Kidney (tissue), 14 donors: ENCODE measurements around the gene TNRC6A. TPM values are rescaled to one million over a fixed set of nuclear protein-coding genes. Genes with fewer than 3 reads are reported as not detected.

Source experiments
- DNase-seq, 5 donors: peaks; one replicate each; pipeline ENCODE4 v3.0.0-alpha.2; 2013 to 2020
- FAIRE-seq: peaks from 2 replicates; lab custom pipeline; 2012; peaks lifted over from hg19 to GRCh38; lab: Jason Lieb, UNC
- H3K27ac ChIP-seq, 2 donors: one replicate each; pipeline ENCODE4 v1.7.0; 2013; ENCODE audit warnings: low read depth in 2 of 2, low read length in 2 of 2, inconsistent platforms in 1 of 2
- H3K27me3 ChIP-seq: one replicate; pipeline ENCODE4 v1.7.1; 2013; ENCODE audit warnings: low read length, inconsistent platforms; ENCODE audit not compliant: control insufficient read depth, insufficient read depth
- H3K36me3 ChIP-seq, 3 donors: one replicate each; pipeline versions ENCODE4 v1.7.0 to v1.7.1; 2013; ENCODE audit warnings: low read length in 3 of 3, control low read depth in 1 of 3, inconsistent platforms in 1 of 3; ENCODE audit not compliant: insufficient read depth in 3 of 3, control insufficient read depth in 2 of 3
- H3K4me1 ChIP-seq, 3 donors: one replicate each; pipeline versions ENCODE4 v1.7.0 to v1.7.1; 2013; ENCODE audit warnings: low read length in 3 of 3, inconsistent platforms in 1 of 3, low read depth in 1 of 3; ENCODE audit not compliant: control insufficient read depth in 2 of 3, insufficient read depth in 2 of 3
- H3K4me3 ChIP-seq, 3 donors: one replicate each; pipeline versions ENCODE4 v1.7.0 to v1.8.1; 2013; ENCODE audit warnings: low read length in 3 of 3, control low read depth in 1 of 3, inconsistent platforms in 1 of 3
- H3K9ac ChIP-seq, 3 donors: one replicate each; pipeline versions ENCODE4 v1.7.0 to v1.7.1; 2013; ENCODE audit warnings: low read length in 3 of 3, control low read depth in 1 of 3, inconsistent platforms in 1 of 3
- H3K9me3 ChIP-seq, 3 donors: one replicate each; pipeline versions ENCODE4 v1.7.0 to v1.7.1; 2013; ENCODE audit warnings: low read length in 3 of 3, control low read depth in 1 of 3, inconsistent platforms in 1 of 3; ENCODE audit not compliant: control insufficient read depth in 2 of 3, insufficient read depth in 1 of 3
- intact Hi-C: fragments of 100-400 bp; cut with DNase I; formaldehyde crosslinking; loops from one replicate; pipeline ENCODE4 v1.11.1; 2022
- polyA plus RNA-seq: library from polyadenylated mRNA; stranded (reverse); fragments of 350-450 nt; fragmentation: Illumina TruSeq; extraction: RNeasy Lipid Tissue Mini Kit (QIAGEN cat#74804); gene quantifications from one replicate; pipeline ENCODE4 v1.2.3, GENCODE V29; 2014; ENCODE audit warnings: low read depth, low replicate concordance; ENCODE audit not compliant: insufficient read depth
- total RNA-seq: library from RNA; stranded (reverse); fragmentation: NEBNext Ultra II Directional; extraction: Animal tissue kit (Norgen Biotek cat#: 25700); gene quantifications from one replicate; pipeline ENCODE4 v1.2.1, GENCODE V29; 2021
- TF ChIP-seq, protein P1 (sequence below): IDR thresholded peaks from 3 replicates; pipeline ENCODE4 v1.5.1; 2012; ENCODE audit warnings: mild to moderate bottlenecking, moderate library complexity, borderline replicate concordance; ENCODE audit not compliant: insufficient read depth; ENCODE audit errors: extremely low read depth
- donor health status: control.
- donor health status: control.
- donor health status: control.
- donor health status: control.
- donor health status: control.
- donor health status: DM: yes; HTN: yes; CAD: no.
- donor health status: Normal renal cell carcinoma (clear cell type).

The TNRC6A gene
- total and polyA plus RNA-seq, 2 donors from 2014 or later = 8.0 to 61.9 TPM

DNA sequence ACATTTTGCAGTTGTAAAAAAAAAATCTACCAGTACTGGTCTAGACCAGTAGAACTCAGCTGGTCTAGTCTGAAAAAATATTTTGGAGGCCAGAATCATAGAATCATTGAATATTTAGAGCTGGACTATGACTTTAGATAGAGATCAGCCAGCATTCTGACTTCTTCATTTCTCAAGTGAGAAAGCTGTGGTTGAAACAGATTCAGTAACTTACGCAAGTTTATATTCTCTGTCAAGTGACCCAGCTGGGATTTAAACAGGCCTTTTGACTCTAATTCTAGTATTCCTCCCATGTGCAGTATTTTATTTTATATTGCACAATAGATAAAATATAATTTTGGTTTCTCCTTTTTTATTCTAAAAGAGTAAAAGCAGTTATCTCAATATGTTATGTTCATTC, 4.9 kb downstream of the TNRC6A start:
- H3K27ac ChIP-seq = no peak overlapping the region
- no peak overlapping the region for H3K9ac ChIP-seq
- TF ChIP-seq, protein P1, sequence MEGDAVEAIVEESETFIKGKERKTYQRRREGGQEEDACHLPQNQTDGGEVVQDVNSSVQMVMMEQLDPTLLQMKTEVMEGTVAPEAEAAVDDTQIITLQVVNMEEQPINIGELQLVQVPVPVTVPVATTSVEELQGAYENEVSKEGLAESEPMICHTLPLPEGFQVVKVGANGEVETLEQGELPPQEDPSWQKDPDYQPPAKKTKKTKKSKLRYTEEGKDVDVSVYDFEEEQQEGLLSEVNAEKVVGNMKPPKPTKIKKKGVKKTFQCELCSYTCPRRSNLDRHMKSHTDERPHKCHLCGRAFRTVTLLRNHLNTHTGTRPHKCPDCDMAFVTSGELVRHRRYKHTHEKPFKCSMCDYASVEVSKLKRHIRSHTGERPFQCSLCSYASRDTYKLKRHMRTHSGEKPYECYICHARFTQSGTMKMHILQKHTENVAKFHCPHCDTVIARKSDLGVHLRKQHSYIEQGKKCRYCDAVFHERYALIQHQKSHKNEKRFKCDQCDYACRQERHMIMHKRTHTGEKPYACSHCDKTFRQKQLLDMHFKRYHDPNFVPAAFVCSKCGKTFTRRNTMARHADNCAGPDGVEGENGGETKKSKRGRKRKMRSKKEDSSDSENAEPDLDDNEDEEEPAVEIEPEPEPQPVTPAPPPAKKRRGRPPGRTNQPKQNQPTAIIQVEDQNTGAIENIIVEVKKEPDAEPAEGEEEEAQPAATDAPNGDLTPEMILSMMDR = no peak
- intact Hi-C loops = no loop called here
- no peak for FAIRE-seq
- no peaks in the 10 kb centered on the region for H3K9me3 ChIP-seq
- peaks cover 4 to 56% (median 24%) of the 10 kb centered on the region in 3 donors for H3K4me1 ChIP-seq
- peak in 1 of 5 donors; percentile 24 for DNase-seq
- no peaks in the 10 kb centered on the region for H3K27me3 ChIP-seq
- H3K36me3 ChIP-seq = peaks cover 0 to 2% (median 0%) of the 10 kb centered on the region in 3 donors
- H3K4me3 ChIP-seq = no peak overlapping the region

DNA sequence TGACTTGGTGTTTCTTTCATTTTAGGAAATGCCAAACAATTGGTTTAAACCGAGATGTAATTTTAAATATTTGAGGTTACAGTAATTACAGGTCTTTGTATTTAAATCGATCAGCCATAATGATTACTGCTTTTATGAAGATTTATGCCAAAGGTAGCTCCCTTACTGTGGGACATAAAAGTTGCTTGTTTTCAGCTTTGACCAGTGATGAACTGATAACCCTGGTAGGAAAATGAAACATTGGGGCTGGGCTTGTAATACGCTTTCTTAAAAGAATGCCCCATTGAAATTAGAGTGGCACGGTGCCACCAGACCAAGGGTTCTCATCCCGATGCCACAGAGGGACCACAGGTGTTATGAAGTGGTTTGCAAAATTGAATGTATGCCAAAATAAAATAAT, 7.3 kb downstream of the TNRC6A start:
- TF ChIP-seq, protein P1 = no peak
- H3K36me3 ChIP-seq = peaks cover 0 to 2% (median 0%) of the 10 kb centered on the region in 3 donors
- DNase-seq (no peak), FAIRE-seq (no peak)
- H3K4me3 ChIP-seq = no peak overlapping the region
- H3K9ac ChIP-seq = no peak overlapping the region
- intact Hi-C loops = no loop called here
- peak overlapping the region; percentile 35 to 71 for H3K27ac ChIP-seq
- peaks cover 4 to 69% (median 33%) of the 10 kb centered on the region in 3 donors for H3K4me1 ChIP-seq
- H3K27me3 ChIP-seq = no peaks in the 10 kb centered on the region
- H3K9me3 ChIP-seq = no peaks in the 10 kb centered on the region

GRCh38 chr16:24737391-24737871, 8.0 kb downstream of the TNRC6A start:
- FAIRE-seq (peak; percentile 58), DNase-seq (peak in 2 of 5 donors; percentile 15 to 32)
- intact Hi-C loops = no loop called here
- Histone ChIP-seq H3K9ac (no peak overlapping the region), H3K9me3 (no peaks in the 10 kb centered on the region), H3K4me3 (peak overlapping the region in 2 of 3 donors; percentile 18 to 19), H3K27ac (peak overlapping the region; percentile 30 to 71), H3K27me3 (no peaks in the 10 kb centered on the region), H3K4me1 (peaks cover 4 to 67% (median 33%) of the 10 kb centered on the region in 3 donors), H3K36me3 (peaks cover 0 to 2% (median 0%) of the 10 kb centered on the region in 3 donors)
- TF ChIP-seq, protein P1 = no peak
